Measurements from ENCODE around the gene ZBTB42.

DNA sequence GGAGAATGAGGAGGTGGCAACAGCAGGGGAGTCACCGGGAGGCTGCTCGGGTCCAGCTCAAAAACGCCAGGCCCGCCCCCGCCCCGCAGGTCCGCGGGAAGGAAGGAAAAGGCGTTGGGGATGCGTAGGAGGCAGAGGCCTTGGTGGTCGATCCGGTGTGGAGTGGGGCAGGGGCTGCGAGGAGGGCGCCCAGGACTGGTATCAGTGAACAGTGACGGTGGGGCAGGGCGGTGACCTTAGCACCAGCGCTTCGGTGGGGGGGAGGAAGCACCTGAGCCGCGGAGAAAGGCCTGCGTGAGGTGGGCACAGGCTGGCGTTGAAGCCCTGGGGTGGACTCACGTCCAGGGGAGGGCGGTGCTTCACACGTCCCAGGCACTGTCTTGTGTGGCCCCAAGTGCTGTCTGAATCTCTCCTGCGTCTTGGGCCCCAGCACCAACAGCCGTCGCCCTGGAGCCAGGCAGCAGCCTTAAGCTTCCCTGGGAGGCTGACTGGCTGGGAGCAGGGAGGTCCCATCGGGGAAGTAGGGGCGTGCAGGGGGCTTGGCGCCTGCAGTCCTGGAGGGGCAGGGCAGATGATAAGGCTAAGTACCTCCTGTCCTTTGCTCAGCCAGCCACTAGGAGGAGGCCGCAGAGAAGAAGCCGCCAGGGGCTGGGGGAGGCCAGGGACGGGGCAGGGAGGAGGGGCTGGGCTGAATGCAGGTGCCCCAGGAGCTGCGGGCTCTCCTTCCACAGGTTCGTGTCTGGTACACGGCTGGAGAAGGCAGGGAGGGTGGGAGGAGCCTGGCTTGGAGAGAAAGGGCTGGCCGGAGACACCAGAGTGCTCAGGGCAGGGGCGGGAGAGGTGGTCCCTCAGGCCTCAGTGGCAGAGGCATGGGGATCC is 26.5 kb downstream of the ZBTB42 start:
- TF ChIP-seq, protein P1, sequence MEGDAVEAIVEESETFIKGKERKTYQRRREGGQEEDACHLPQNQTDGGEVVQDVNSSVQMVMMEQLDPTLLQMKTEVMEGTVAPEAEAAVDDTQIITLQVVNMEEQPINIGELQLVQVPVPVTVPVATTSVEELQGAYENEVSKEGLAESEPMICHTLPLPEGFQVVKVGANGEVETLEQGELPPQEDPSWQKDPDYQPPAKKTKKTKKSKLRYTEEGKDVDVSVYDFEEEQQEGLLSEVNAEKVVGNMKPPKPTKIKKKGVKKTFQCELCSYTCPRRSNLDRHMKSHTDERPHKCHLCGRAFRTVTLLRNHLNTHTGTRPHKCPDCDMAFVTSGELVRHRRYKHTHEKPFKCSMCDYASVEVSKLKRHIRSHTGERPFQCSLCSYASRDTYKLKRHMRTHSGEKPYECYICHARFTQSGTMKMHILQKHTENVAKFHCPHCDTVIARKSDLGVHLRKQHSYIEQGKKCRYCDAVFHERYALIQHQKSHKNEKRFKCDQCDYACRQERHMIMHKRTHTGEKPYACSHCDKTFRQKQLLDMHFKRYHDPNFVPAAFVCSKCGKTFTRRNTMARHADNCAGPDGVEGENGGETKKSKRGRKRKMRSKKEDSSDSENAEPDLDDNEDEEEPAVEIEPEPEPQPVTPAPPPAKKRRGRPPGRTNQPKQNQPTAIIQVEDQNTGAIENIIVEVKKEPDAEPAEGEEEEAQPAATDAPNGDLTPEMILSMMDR (IDR thresholded peaks at IDR 0.05), result peak in 2 of 3 experiments; percentile 23 to 36
- TF ChIP-seq POLR2A (IDR thresholded peaks at IDR 0.05), result no peak
